Dendritic cell treated with granulocyte-macrophage colony-stimulating factor and Interleukin-4, amounts not matched to agents 40 ng/mL and 50 ng/mL, for 4 days (primary cell): ENCODE results near the gene NME4.

Experiments used
- H3K27ac Mint-ChIP-seq: one replicate; pipeline ENCODE4 v1.8.0; 2022; ENCODE audit warnings: mild to moderate bottlenecking, mixed read lengths
- H3K27me3 Mint-ChIP-seq: one replicate; pipeline ENCODE4 v1.8.0; 2022; ENCODE audit warnings: mild to moderate bottlenecking, mixed read lengths
- H3K36me3 Mint-ChIP-seq: one replicate; pipeline ENCODE4 v1.8.0; 2022; ENCODE audit warnings: low read depth, mixed read lengths
- H3K4me1 Mint-ChIP-seq: one replicate; pipeline ENCODE4 v1.8.0; 2022; ENCODE audit warnings: low read depth, mixed read lengths
- H3K4me3 Mint-ChIP-seq: one replicate; pipeline ENCODE4 v1.8.0; 2022; ENCODE audit warnings: mild to moderate bottlenecking, moderate library complexity, mixed read lengths
- H3K9me3 Mint-ChIP-seq: one replicate; pipeline ENCODE4 v1.8.0; 2022; ENCODE audit warnings: mixed read lengths
- intact Hi-C: fragments of 100-400 bp; cut with micrococcal nuclease; formaldehyde crosslinking; loops from one replicate; pipeline ENCODE4 v1.15.0; 2022

NME4 gene

DNA sequence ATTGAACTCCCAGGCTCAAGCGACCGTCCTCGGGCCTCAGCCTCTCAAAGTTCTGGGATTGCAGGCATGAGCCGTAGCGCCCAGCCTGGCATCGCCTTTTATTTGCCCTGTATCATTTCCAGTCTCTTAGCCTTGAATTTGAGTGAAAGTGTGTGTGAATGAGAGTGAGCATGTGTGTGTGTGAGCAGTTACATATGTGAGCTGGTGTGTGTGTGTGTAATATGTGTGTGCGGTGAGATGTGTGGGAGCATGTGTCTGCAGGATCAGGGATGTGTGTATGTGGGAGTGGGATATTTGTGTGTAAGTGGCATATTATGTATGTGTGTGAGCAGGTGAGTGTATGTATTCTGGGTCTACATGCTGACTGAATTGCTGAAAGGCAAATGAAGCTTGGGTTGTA, 33.9 kb downstream of the NME4 start:
- intact Hi-C loops = no loop called here
- Mint-ChIP-seq H3K4me1 (peaks cover 28% of the 10 kb centered on the region), H3K27me3 (peaks cover 18% of the 10 kb centered on the region), H3K27ac (no peak overlapping the region), H3K4me3 (no peak overlapping the region), H3K9me3 (no peaks in the 10 kb centered on the region), H3K36me3 (peaks cover 16% of the 10 kb centered on the region)

DNA sequence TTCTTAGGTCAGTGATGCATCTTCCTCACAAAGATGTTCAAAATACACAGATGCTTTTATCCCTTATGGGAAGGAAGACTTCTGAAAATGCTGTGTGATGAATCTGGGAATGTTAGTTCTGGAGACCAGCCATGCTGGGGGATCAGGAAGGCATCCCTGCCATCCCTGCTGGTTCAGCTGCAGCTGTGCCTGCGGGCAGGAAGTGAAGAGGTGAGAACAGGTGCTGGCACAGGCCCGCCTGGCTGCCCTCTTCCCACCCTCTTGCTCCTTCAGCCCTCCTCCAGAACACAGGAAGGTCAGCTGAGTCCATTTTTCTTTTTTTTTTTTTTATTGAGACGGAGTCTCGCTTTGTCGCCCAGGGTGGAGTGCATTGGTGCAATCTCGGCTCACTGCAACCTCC, 43.6 kb downstream of the NME4 start:
- no peaks in the 10 kb centered on the region for H3K36me3 Mint-ChIP-seq
- no peaks in the 10 kb centered on the region for H3K9me3 Mint-ChIP-seq
- no peaks in the 10 kb centered on the region for H3K4me1 Mint-ChIP-seq
- intact Hi-C loops = no loop called here
- H3K27ac Mint-ChIP-seq = no peak overlapping the region
- no peaks in the 10 kb centered on the region for H3K27me3 Mint-ChIP-seq
- H3K4me3 Mint-ChIP-seq = no peak overlapping the region

GRCh38 chr16:441447-441846, 44.4 kb downstream of the NME4 start:
- Mint-ChIP-seq H3K36me3 (no peaks in the 10 kb centered on the region), H3K27me3 (no peaks in the 10 kb centered on the region), H3K4me1 (no peaks in the 10 kb centered on the region), H3K4me3 (no peak overlapping the region), H3K9me3 (no peaks in the 10 kb centered on the region), H3K27ac (no peak overlapping the region)
- intact Hi-C loops = no loop called here

DNA sequence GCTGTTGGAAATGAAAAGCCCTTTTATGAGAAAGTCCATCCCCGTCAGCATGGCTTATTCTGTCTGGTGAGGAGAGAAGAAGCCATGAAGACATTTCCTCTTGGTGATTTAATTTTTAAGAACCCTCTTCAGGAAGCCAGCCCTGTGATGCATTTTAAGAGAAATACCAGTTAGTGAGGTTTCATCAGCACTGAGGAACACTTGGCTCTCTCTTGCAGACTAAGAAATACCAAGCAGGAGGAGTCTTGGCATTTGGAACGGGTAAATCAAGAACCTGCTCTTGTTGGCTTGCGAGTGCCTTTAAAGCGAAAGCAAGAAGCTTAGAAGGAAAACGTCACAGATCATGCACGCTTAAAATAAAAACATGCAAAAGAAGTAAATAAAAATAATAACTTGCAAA, 46.0 kb downstream of the NME4 start:
- intact Hi-C loops = no loop called here

GRCh38 chr16:444027-444426, 47.0 kb downstream of the NME4 start:
- no peaks in the 10 kb centered on the region for H3K4me1 Mint-ChIP-seq
- H3K27ac Mint-ChIP-seq = no peak overlapping the region
- intact Hi-C loops = no loop called here
- no peaks in the 10 kb centered on the region for H3K36me3 Mint-ChIP-seq
- no peaks in the 10 kb centered on the region for H3K27me3 Mint-ChIP-seq
- H3K9me3 Mint-ChIP-seq = no peaks in the 10 kb centered on the region
- H3K4me3 Mint-ChIP-seq = no peak overlapping the region

More for the DNA sequence above, 46.0 kb downstream of the NME4 start:
- Mint-ChIP-seq H3K27ac (no peak overlapping the region), H3K36me3 (no peaks in the 10 kb centered on the region), H3K4me3 (no peak overlapping the region), H3K27me3 (no peaks in the 10 kb centered on the region), H3K4me1 (no peaks in the 10 kb centered on the region), H3K9me3 (no peaks in the 10 kb centered on the region)

DNA sequence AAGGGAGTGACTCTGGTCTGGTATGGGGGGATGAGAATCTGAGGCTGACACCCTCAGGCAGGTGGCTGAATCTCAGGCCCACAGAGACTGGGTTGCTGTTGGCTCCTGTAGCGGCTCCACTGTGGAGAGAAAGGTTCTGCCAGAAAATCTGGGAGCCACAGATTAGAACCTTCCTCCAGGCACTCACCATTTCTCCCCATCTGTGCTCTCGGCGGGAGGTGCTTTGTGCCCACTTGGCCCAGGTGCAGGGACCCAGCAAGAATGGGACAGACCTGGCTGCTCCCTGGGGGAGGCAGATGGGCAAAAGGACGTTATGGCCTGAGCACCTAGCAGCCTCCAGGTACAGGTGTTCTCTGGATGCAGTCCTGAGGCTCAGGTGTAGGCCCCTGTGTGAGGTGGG, 48.6 kb downstream of the NME4 start:
- no peaks in the 10 kb centered on the region for H3K27me3 Mint-ChIP-seq
- no peaks in the 10 kb centered on the region for H3K36me3 Mint-ChIP-seq
- H3K4me1 Mint-ChIP-seq = peaks cover 8% of the 10 kb centered on the region
- no peak overlapping the region for H3K4me3 Mint-ChIP-seq
- intact Hi-C loops = no loop called here
- no peaks in the 10 kb centered on the region for H3K9me3 Mint-ChIP-seq
- no peak overlapping the region for H3K27ac Mint-ChIP-seq
